Activated CD8-positive, alpha-beta T cell treated with anti-CD3 and anti-CD28 coated beads, Interleukin-2, amount 10 ng/mL, durations not matched to agents 7 days and 5 days (primary cell): ENCODE results near the gene SOCS2. TPM values are rescaled to one million over a fixed set of nuclear protein-coding genes. Genes with fewer than 3 reads are reported as not detected.
"Not testable (repeated sequence)": the region's sequence is repeated elsewhere in the genome, so short reads cannot be mapped to it uniquely, and the experiment has no call there.

Experiments
- ATAC-seq: fragments of 150-1000 bp; cut with Tn5 transposase; one replicate; pipeline ENCODE4 v1.10.0; 2021; ENCODE audit warnings: moderate library complexity
- CTCF ChIA-PET: fragments of 350-600 bp; sonication (Branson Sonifier 250); formaldehyde crosslinking; loops from one replicate; lab custom pipeline; 2021; ENCODE audit warnings: antibody characterized with exemption; lab: Charles Lee
- POLR2A ChIA-PET: fragments of 350-600 bp; sonication (Branson Sonifier 250); formaldehyde crosslinking; loops from one replicate; lab custom pipeline; 2021; ENCODE audit warnings: antibody characterized with exemption; lab: Charles Lee
- DNase-seq: peaks from one replicate; pipeline ENCODE4 v3.0.0-alpha.2; 2020
- H3K27ac Mint-ChIP-seq: one replicate; pipeline ENCODE4 v1.8.0; 2021; ENCODE audit warnings: mild to moderate bottlenecking, mixed read lengths
- H3K27me3 Mint-ChIP-seq: one replicate; pipeline ENCODE4 v1.8.0; 2021; ENCODE audit warnings: low read depth, mixed read lengths
- H3K36me3 Mint-ChIP-seq: one replicate; pipeline ENCODE4 v1.8.0; 2021; ENCODE audit warnings: low read depth, mixed read lengths
- H3K4me1 Mint-ChIP-seq: one replicate; pipeline ENCODE4 v1.8.0; 2021; ENCODE audit warnings: low read depth, mixed read lengths
- H3K4me3 Mint-ChIP-seq: one replicate; pipeline ENCODE4 v1.8.0; 2021; ENCODE audit warnings: mild to moderate bottlenecking, mixed read lengths
- H3K9me3 Mint-ChIP-seq: one replicate; pipeline ENCODE4 v1.8.0; 2022; ENCODE audit warnings: mixed read lengths; ENCODE audit not compliant: insufficient read depth
- total RNA-seq, 2 experiments: library from RNA; stranded (reverse); gene quantifications; one replicate each; pipeline ENCODE4 v1.2.3, GENCODE V29; 2021

Gene SOCS2
- total RNA-seq, 2 experiments from 2014 or later: 33.7 to 39.0 TPM

- ChIA-PET POLR2A (interaction anchor here (1.3 kb wide), 1 partner anchor 28 kb away, joined by 6 read pairs; no protein-coding TSS in a partner anchor), CTCF (interaction anchor here (0.7 to 2.6 kb wide), 3 partner anchors 39 to 560 kb away, joined by 3 to 10 read pairs (median 4); no protein-coding TSS in a partner anchor)
- DNase-seq (no peak), ATAC-seq (peak; percentile 41)
- Mint-ChIP-seq H3K4me1 (peaks cover 60% of the 10 kb centered on the region), H3K9me3 (no peaks in the 10 kb centered on the region), H3K27ac (peak overlapping the region; percentile 75), H3K27me3 (no peaks in the 10 kb centered on the region), H3K36me3 (peaks cover 27% of the 10 kb centered on the region), H3K4me3 (peak overlapping the region; percentile 5)
Observed at GRCh38 chr12:93541578-93542225, 30.8 kb upstream of the SOCS2 start.

- H3K27ac Mint-ChIP-seq: no peak overlapping the region
- no peak for ATAC-seq
- H3K27me3 Mint-ChIP-seq: no peaks in the 10 kb centered on the region
- ChIA-PET CTCF (interaction anchor here (1.0 to 1.4 kb wide), 2 partner anchors 45 to 553 kb away, joined by 4 to 6 read pairs; no protein-coding TSS in a partner anchor), POLR2A (no interaction called here)
- DNase-seq: no peak
- peaks cover 27% of the 10 kb centered on the region for H3K4me1 Mint-ChIP-seq
- no peaks in the 10 kb centered on the region for H3K9me3 Mint-ChIP-seq
- H3K36me3 Mint-ChIP-seq: peaks cover 19% of the 10 kb centered on the region
- H3K4me3 Mint-ChIP-seq: no peak overlapping the region
Observed at GRCh38 chr12:93547778-93548177, 24.7 kb upstream of the SOCS2 start.

- Mint-ChIP-seq H3K4me3 (no peak overlapping the region), H3K36me3 (peaks cover 12% of the 10 kb centered on the region), H3K4me1 (peaks cover 18% of the 10 kb centered on the region), H3K27ac (no peak overlapping the region), H3K9me3 (no peaks in the 10 kb centered on the region), H3K27me3 (no peaks in the 10 kb centered on the region)
- CTCF ChIA-PET: interaction anchor here (1.4 kb wide), 1 partner anchor 47 kb away, joined by 6 read pairs; no protein-coding TSS in a partner anchor
- no peak for DNase-seq
- ATAC-seq: no peak
- POLR2A ChIA-PET: no interaction called here
Observed at GRCh38 chr12:93549174-93549573, 23.3 kb upstream of the SOCS2 start.

- Mint-ChIP-seq H3K4me3 (no peak overlapping the region), H3K9me3 (no peaks in the 10 kb centered on the region), H3K36me3 (peaks cover 3% of the 10 kb centered on the region), H3K4me1 (peaks cover 5% of the 10 kb centered on the region), H3K27me3 (no peaks in the 10 kb centered on the region), H3K27ac (no peak overlapping the region)
- CTCF ChIA-PET: no interaction called here
- no peak for DNase-seq
- POLR2A ChIA-PET: interaction anchor here (0.7 kb wide), 1 partner anchor 590 kb away, joined by 3 read pairs; no protein-coding TSS in a partner anchor
- no peak for ATAC-seq
Observed at GRCh38 chr12:93550748-93551611, 21.5 kb upstream of the SOCS2 start.

DNA sequence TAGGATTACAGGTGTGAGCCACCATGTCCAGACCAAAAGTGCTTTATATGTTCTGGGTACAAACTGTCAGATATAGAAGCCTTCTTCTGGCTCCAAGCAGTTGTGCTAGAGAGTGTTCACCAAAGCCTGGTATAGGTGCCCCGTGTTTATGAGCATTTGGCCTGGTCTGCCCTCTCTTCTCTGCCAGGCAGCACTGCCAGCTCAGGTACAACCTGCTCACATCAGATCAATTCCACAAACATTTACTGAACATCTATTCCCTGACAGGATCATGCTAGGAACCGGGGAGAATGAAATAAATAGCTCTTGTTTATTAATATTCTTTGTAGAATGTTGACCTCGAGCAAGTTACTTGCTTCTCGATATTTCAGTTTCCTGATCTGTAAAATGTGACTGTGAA lies 20.0 kb upstream of the SOCS2 start:
- no peaks in the 10 kb centered on the region for H3K27me3 Mint-ChIP-seq
- H3K9me3 Mint-ChIP-seq: peaks cover 4% of the 10 kb centered on the region
- ChIA-PET POLR2A (no interaction called here), CTCF (no interaction called here)
- ATAC-seq (no peak), DNase-seq (no peak)
- no peak overlapping the region for H3K27ac Mint-ChIP-seq
- H3K36me3 Mint-ChIP-seq: peaks cover 8% of the 10 kb centered on the region
- H3K4me1 Mint-ChIP-seq: no peaks in the 10 kb centered on the region
- no peak overlapping the region for H3K4me3 Mint-ChIP-seq

DNA sequence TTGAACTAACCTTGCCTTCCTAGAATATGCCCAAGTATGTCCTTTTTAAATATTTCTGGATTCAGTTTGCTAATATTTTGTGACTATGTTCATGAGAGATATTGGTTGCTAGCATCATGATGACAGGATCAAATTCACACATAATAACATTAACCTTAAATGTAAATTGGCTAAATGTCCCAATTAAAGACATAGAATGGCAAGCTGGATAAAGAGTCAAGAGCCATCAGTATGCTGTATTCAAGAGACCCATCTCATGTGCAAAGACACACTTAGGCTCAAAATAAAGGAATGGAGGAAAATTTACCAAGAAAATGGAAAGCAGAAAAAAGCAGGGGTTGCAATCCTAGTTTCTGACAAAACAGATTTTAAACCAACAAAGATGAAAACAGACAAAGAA lies 14.6 kb upstream of the SOCS2 start:
- H3K27me3 Mint-ChIP-seq, DNase-seq, H3K27ac Mint-ChIP-seq, H3K4me1 Mint-ChIP-seq, H3K4me3 Mint-ChIP-seq, POLR2A ChIA-PET, ATAC-seq: not testable (repeated sequence)
- peaks cover 19% of the 10 kb centered on the region for H3K9me3 Mint-ChIP-seq
- H3K36me3 Mint-ChIP-seq: peaks cover 39% of the 10 kb centered on the region
- CTCF ChIA-PET: interaction anchor here (0.9 to 1.2 kb wide), 2 partner anchors 11 to 55 kb away, joined by 4 to 5 read pairs; no protein-coding TSS in a partner anchor

DNA sequence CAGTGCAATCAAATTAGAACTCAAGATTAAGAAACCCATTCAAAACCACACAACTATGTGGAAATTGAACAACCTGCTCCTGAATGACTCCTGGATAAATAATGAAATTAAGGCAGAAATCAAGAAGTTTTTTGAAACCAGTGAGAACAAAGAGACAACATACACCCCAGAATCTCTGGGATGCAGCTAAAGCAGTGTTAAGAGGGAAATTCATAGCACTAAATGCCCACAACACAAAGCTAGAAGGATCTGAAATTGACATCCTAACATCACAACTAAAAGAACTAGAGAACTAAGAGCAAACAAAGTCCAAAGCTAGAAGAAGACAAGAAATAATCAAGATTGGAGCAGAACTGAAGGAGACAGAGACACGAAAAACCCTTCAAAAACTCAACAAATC lies 13.8 kb upstream of the SOCS2 start:
- H3K4me3 Mint-ChIP-seq, H3K27me3 Mint-ChIP-seq, ATAC-seq, DNase-seq, H3K27ac Mint-ChIP-seq, POLR2A ChIA-PET, H3K4me1 Mint-ChIP-seq: not testable (repeated sequence)
- Mint-ChIP-seq H3K36me3 (peaks cover 39% of the 10 kb centered on the region), H3K9me3 (peaks cover 19% of the 10 kb centered on the region)
- CTCF ChIA-PET: interaction anchor here (1.2 kb wide), 2 partner anchors 10 to 55 kb away, joined by 3 to 4 read pairs; no protein-coding TSS in a partner anchor

- Mint-ChIP-seq H3K27ac (no peak overlapping the region), H3K27me3 (no peaks in the 10 kb centered on the region), H3K4me3 (no peak overlapping the region), H3K36me3 (peaks cover 32% of the 10 kb centered on the region), H3K9me3 (peaks cover 2% of the 10 kb centered on the region), H3K4me1 (peaks cover 10% of the 10 kb centered on the region)
- CTCF ChIA-PET: interaction anchor here (0.9 to 2.5 kb wide), 4 partner anchors 27 to 537 kb away, joined by 3 to 14 read pairs (median 6); no protein-coding TSS in a partner anchor
- POLR2A ChIA-PET: no interaction called here
- DNase-seq: peak; percentile 45
- ATAC-seq: peak; percentile 60
Observed at GRCh38 chr12:93563807-93564538, 8.5 kb upstream of the SOCS2 start.

DNA sequence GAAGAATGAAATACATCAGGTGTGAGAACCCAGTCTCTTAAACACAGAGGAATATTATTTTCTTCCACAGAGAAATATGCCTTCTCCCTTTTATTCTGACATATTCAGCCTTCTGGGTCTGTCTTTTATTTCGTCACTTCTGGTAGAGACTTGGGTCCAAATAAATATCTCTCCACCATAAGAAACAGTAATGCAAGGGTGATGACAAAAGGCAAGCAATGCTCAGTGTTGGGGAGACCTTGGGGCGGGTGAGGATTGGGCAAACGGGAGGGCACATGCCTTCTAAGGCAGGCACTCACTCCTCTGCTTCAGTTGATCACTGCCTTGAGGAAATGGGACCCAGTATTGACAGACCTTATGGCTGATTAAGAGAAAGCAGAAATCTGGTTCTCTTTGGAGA lies 6.7 kb upstream of the SOCS2 start:
- H3K36me3 Mint-ChIP-seq: peaks cover 21% of the 10 kb centered on the region
- H3K4me1 Mint-ChIP-seq: peaks cover 15% of the 10 kb centered on the region
- DNase-seq (no peak), ATAC-seq (no peak)
- no peak overlapping the region for H3K4me3 Mint-ChIP-seq
- H3K27me3 Mint-ChIP-seq: no peaks in the 10 kb centered on the region
- ChIA-PET CTCF (interaction anchor here (10.7 kb wide), 1 partner anchor 536 kb away, joined by 178 read pairs; no protein-coding TSS in a partner anchor), POLR2A (no interaction called here)
- no peaks in the 10 kb centered on the region for H3K9me3 Mint-ChIP-seq
- no peak overlapping the region for H3K27ac Mint-ChIP-seq

GRCh38 chr12:93567174-93567573 lies 5.3 kb upstream of the SOCS2 start:
- Mint-ChIP-seq H3K36me3 (peaks cover 11% of the 10 kb centered on the region), H3K4me3 (no peak overlapping the region), H3K27me3 (no peaks in the 10 kb centered on the region), H3K4me1 (peaks cover 16% of the 10 kb centered on the region), H3K9me3 (no peaks in the 10 kb centered on the region), H3K27ac (no peak overlapping the region)
- ChIA-PET POLR2A (no interaction called here), CTCF (interaction anchor here (0.7 to 10.7 kb wide), 5 partner anchors 62 to 535 kb away, joined by 3 to 178 read pairs (median 4); no protein-coding TSS in a partner anchor)
- DNase-seq: no peak
- ATAC-seq: no peak

- POLR2A ChIA-PET: no interaction called here
- Mint-ChIP-seq H3K4me1 (peaks cover 24% of the 10 kb centered on the region), H3K27me3 (peaks cover 2% of the 10 kb centered on the region), H3K36me3 (peaks cover 21% of the 10 kb centered on the region), H3K9me3 (no peaks in the 10 kb centered on the region), H3K27ac (no peak overlapping the region), H3K4me3 (peak overlapping the region; percentile 19)
- ATAC-seq (no peak), DNase-seq (no peak)
- CTCF ChIA-PET: interaction anchor here (0.9 to 10.7 kb wide), 8 partner anchors 63 to 534 kb away, joined by 3 to 178 read pairs (median 9); partner anchors contain the start of genes CRADD and MRPL42
Observed at GRCh38 chr12:93568091-93568490, 4.4 kb upstream of the SOCS2 start.
